Lower lobe of right lung (tissue), 2 donors: ENCODE measurements around the gene PPP2R2C. TPM values are rescaled to one million over a fixed set of nuclear protein-coding genes. Genes with fewer than 3 reads are reported as not detected.

ENCODE experiments used
- ATAC-seq, 2 donors: fragments of 200-7000 bp; cut with Tn5 transposase; one replicate each; pipeline ENCODE4 v1.9.1; 2020 to 2022; ENCODE audit warnings: mild to moderate bottlenecking in 2 of 2, moderate library complexity in 2 of 2
- DNase-seq: peaks from one replicate; pipeline ENCODE4 v3.0.0-alpha.2; 2020
- H3K27ac ChIP-seq: fragments of 200-600 bp; one replicate; pipeline ENCODE4 v1.8.0; 2022
- H3K27me3 ChIP-seq: fragments of 200-600 bp; one replicate; pipeline ENCODE4 v1.8.0; 2022; ENCODE audit warnings: low read depth
- H3K36me3 ChIP-seq: fragments of 200-600 bp; one replicate; pipeline ENCODE4 v1.8.0; 2022; ENCODE audit warnings: mild to moderate bottlenecking
- H3K4me1 ChIP-seq: fragments of 200-600 bp; one replicate; pipeline ENCODE4 v1.8.0; 2022
- H3K4me3 ChIP-seq: fragments of 200-600 bp; one replicate; pipeline ENCODE4 v1.8.0; 2022; ENCODE audit warnings: mild to moderate bottlenecking
- H3K9me3 ChIP-seq: fragments of 200-600 bp; one replicate; pipeline ENCODE4 v1.8.0; 2022
- CTCF ChIP-seq: fragments of 200-600 bp; IDR thresholded peaks from one replicate; pipeline ENCODE4 v1.8.0; 2022; ENCODE audit warnings: antibody characterized with exemption, mild to moderate bottlenecking
- intact Hi-C: fragments of 100-400 bp; cut with DNase I; formaldehyde crosslinking; loops from one replicate; pipeline ENCODE4 v1.11.0; 2022
- total RNA-seq: library from RNA; stranded (reverse); fragmentation: NEBNext Ultra II Directional; extraction: Animal tissue kit (Norgen Biotek cat#: 25700); gene quantifications from one replicate; pipeline ENCODE4 v1.2.1, GENCODE V29; 2021
- donor health status: DM: no; HTN: yes; CAD: no; lungs with severe emphysema.

The PPP2R2C gene
- total RNA-seq, 1 donor from 2014 or later = not detected

GRCh38 chr4:6297266-6297815, 175.1 kb downstream of the PPP2R2C start:
- H3K4me1 ChIP-seq = no peaks in the 10 kb centered on the region
- DNase-seq (no peak), ATAC-seq (no peak)
- no peaks in the 10 kb centered on the region for H3K9me3 ChIP-seq
- H3K27me3 ChIP-seq = no peaks in the 10 kb centered on the region
- H3K27ac ChIP-seq = no peak overlapping the region
- no peak for TF ChIP-seq CTCF
- H3K4me3 ChIP-seq = no peak overlapping the region
- intact Hi-C loops = no loop called here
- peaks cover 88% of the 10 kb centered on the region for H3K36me3 ChIP-seq

GRCh38 chr4:6296026-6296425, 176.4 kb downstream of the PPP2R2C start:
- Histone ChIP-seq H3K4me1 (no peaks in the 10 kb centered on the region), H3K27me3 (no peaks in the 10 kb centered on the region), H3K9me3 (no peaks in the 10 kb centered on the region), H3K4me3 (no peak overlapping the region), H3K36me3 (peaks cover 88% of the 10 kb centered on the region), H3K27ac (no peak overlapping the region)
- DNase-seq (no peak), ATAC-seq (no peak)
- intact Hi-C loops = no loop called here
- TF ChIP-seq CTCF = no peak

DNA sequence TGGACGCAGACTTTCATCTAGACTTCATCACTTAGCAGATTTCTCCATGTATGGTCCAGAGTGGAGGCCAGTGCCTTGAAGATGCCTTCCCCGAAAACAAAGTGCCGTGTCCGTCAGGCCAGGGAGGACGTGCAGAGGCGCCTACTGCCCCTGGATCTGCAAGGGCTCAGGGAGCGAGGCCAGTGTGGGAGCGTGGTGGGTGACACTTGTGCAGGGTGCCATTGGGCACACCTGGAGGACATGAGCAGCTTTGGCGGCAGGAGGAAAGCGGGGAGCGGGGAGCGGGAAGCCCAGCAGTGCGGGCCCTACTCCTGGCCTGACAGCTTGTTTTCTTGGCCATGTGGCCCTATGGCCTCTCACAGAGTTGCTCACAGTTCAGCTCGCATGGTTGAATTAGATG, 176.9 kb downstream of the PPP2R2C start:
- Histone ChIP-seq H3K27ac (no peak overlapping the region), H3K4me3 (no peak overlapping the region), H3K36me3 (peaks cover 88% of the 10 kb centered on the region), H3K27me3 (no peaks in the 10 kb centered on the region), H3K4me1 (no peaks in the 10 kb centered on the region), H3K9me3 (no peaks in the 10 kb centered on the region)
- no peak for TF ChIP-seq CTCF
- ATAC-seq (no peak), DNase-seq (no peak)
- intact Hi-C loops = no loop called here

- H3K27me3 ChIP-seq = no peaks in the 10 kb centered on the region
- H3K27ac ChIP-seq = no peak overlapping the region
- H3K4me1 ChIP-seq = no peaks in the 10 kb centered on the region
- no peak overlapping the region for H3K4me3 ChIP-seq
- intact Hi-C loops = no loop called here
- peaks cover 90% of the 10 kb centered on the region for H3K36me3 ChIP-seq
- ATAC-seq (no peak), DNase-seq (no peak)
- no peaks in the 10 kb centered on the region for H3K9me3 ChIP-seq
- TF ChIP-seq CTCF = no peak
Measured at GRCh38 chr4:6294705-6295421, 177.6 kb downstream of the PPP2R2C start.

- no peak overlapping the region for H3K4me3 ChIP-seq
- intact Hi-C loops = no loop called here
- H3K27me3 ChIP-seq = no peaks in the 10 kb centered on the region
- ATAC-seq (no peak), DNase-seq (no peak)
- no peaks in the 10 kb centered on the region for H3K4me1 ChIP-seq
- H3K27ac ChIP-seq = no peak overlapping the region
- no peak for TF ChIP-seq CTCF
- H3K9me3 ChIP-seq = no peaks in the 10 kb centered on the region
- peaks cover 98% of the 10 kb centered on the region for H3K36me3 ChIP-seq
Measured at GRCh38 chr4:6293661-6294060, 178.8 kb downstream of the PPP2R2C start.
